NCI-H2227 (cell line): Measurements from ENCODE around the gene MEGF10.

Experiments used
- DNase-seq: peaks from one replicate; lab custom pipeline; 2025; ENCODE audit not compliant: unreplicated experiment; lab: John Stamatoyannopoulos, UW

MEGF10 gene

GRCh38 chr5:127431977-127432585 is 141.5 kb downstream of the MEGF10 start:
- no peak for DNase-seq

- DNase-seq = no peak
Measured at GRCh38 chr5:127433526-127433925, 142.9 kb downstream of the MEGF10 start.

DNA sequence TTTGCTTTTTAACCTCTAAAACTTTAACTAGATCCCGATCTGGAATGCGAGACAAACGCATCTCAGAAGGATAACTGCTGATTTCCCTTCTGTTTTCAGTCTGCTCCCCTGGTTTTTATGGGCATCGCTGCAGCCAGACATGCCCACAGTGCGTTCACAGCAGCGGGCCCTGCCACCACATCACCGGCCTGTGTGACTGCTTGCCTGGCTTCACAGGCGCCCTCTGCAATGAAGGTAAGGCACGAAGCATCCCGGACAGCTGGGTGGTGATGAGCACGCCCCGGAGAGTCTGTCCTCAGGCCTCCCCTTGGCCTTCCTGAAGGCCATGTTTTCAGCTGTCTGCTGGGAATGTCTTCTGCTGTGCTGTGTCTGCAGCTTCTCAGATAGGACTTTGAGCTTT is 144.0 kb downstream of the MEGF10 start:
- no peak for DNase-seq

DNA sequence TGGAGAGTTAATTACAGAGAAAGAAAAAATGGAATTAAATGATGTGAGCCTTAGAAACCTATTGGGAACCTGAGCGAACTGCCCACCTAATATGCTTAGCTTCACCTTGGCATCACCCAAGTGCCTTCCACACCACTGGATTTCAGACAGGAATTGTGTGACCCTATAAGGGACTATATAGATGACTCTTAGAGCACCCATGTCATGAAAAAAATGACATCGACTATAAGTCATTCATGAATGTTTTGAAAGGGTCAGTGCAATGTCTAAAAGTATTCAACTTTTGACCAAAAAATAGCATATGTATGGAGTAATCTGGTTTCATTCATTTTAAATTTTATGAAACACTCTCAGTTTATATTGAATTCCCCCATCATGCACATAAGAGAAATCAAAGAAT is 145.2 kb downstream of the MEGF10 start:
- DNase-seq = no peak

DNA sequence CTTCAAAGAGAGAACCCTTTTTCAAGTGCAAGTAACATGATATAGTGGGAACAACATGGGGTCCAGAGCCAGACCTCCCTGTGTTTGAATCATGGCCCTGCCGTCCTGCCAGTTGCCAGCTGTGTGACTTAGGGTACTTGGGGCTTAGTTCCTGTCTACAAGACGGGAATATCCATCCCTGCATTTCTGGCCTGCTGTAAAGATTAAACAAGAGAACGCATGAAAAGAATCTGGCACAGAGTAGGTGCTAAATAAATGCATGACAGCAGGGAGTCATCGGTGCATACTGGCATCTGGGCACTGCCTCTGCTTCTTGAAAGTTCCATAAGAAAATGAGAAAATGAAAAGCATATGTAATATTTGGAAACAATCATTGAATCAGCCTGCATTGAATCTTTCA is 149.0 kb downstream of the MEGF10 start:
- no peak for DNase-seq

DNA sequence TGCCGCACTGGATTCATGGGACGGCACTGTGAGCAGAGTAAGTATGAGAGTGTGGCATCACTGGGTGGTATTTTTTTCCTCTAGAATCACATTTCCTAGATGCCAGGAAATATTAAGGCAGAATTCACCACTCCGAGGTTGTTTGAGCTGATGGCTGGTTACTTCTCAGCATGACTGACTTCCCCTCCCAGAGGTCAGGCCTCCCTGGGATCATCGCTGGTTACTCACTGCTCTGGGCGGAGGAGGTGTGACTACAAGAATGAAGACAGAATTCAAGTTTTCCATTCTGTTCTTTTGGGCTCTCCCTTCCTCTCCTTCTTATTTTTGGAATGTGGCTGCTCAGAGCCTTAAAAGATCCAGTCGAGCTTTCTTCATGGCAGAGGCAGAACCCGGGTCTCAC is 150.2 kb downstream of the MEGF10 start:
- peak; percentile 1 for DNase-seq

DNA sequence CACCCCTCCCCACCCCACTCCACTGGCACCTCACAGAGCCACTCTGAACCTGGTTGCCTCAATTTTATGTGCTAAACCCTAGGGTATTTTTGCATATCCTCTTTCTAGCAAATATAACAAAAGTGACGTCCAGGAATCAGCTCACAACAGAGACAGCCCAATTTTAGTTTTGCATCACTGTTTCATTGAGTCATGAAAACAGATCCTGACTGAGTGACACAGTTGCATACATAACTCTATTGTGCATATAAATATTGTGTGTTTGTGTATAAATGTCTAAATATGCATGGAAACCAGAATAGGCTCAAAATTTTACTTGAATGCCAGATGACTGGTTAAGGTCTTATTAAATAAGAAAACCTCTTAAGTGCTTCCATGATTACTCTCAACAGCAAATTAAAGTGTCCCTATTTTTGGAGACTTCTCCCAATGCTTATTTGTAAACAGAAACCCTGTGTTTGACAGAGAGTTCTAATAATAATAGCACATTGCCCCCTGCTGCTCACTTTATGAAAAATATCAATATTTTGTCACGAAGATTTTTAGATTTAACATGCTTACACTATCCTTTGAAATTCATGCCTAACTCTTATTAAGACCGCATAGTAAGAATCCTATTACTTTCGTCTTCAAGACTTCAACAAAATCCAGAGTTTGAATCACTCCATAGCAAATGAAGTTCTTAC is 151.3 kb downstream of the MEGF10 start:
- no peak for DNase-seq

GRCh38 chr5:127444171-127444570 is 153.6 kb downstream of the MEGF10 start:
- DNase-seq = no peak

DNA sequence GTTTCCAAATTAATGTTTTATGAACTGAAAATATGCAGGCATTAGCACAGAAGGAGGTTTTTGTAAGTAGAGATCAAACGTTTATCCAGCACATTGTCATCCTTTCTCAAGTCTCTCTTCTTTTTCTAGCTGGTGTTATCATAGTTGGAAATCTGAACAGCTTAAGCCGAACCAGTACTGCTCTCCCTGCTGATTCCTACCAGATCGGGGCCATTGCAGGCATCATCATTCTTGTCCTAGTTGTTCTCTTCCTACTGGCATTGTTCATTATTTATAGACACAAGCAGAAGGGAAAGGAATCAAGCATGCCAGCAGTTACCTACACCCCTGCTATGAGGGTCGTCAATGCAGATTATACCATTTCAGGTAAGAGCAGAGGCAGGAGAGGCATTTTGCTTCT is 154.7 kb downstream of the MEGF10 start:
- no peak for DNase-seq

DNA sequence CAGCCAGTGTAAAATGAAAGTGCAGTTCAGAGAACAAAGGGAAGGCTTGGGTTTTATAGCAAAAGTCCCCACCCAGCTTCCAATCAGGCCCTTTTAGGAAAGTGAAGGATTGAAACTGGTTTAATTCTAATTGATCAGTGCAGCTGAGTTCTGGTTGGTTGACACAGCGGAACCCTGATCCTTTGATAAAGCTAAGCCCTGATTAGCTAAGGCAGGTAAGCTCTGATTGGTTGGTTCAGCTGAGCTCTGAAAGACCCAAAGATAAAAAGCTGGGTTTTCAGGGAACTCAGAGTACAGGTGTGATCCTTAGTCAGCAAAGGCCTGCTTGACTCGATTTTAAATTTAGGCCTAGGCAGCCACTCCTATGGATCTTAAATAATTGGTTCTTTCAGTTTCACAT is 156.0 kb downstream of the MEGF10 start:
- no peak for DNase-seq

- no peak for DNase-seq
Measured at GRCh38 chr5:127447827-127448226, 157.2 kb downstream of the MEGF10 start.

GRCh38 chr5:127450046-127450445 is 159.4 kb downstream of the MEGF10 start:
- no peak for DNase-seq

DNA sequence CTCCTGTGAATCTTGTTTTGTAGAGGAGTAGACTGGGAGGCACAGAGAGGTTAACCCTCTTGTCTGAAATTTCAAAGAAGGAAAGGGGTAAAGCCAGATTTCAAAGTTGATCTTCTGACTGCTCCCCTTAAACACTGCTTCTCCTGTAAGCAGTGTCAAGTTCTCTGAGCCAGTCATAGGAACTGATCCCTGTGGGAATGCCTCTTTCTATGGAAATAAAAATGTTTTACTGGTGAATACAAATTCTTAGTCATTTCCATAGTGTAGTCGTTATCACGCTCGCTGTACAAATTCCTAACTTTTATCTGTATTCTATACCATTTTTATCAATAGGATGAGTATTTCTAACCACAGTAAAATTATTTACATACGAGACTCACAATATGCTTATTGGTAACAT is 160.5 kb downstream of the MEGF10 start:
- no peak for DNase-seq

DNA sequence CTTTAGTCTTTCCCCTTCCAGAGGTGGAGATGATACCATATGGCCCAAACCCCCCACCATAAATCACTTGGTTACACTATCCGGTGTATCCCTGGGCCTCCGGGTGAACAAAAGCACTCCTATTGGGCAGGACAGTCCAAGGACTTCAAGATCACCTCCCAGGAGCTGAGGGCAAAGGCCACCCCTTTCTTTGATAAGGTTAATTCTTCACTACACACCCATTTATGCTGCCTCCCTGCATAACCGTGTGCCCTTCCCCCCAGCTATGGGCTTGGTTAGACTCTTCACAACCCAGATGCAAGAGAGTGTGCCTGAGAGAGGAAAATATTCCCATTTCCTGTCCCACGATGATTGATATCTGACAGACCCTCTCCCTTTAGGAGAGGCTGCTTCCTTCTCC is 162.0 kb downstream of the MEGF10 start:
- DNase-seq = no peak

DNA sequence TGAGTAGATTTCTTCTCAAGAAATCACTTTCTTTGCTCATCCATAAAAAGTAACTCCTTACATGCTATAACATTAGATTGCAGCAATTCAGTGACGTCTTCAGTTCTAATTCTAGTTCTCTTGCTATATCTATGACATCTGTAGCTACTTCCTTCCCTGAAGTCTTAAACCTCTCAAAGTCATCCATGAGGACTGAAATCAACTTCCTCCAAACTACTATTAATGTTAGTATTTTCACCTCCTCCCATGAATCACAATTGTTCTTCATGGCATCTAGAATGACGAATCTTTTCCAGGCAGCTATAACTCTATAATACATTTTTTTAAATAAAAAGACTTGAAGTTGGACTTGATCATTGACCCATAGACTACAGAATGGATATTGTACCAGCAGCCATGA is 180.6 kb downstream of the MEGF10 start:
- no peak for DNase-seq

- DNase-seq = no peak
Measured at GRCh38 chr5:127472700-127473099, 182.1 kb downstream of the MEGF10 start.

GRCh38 chr5:127486471-127486870 is 195.9 kb downstream of the MEGF10 start:
- DNase-seq = no peak

GRCh38 chr5:127492854-127493738 is 202.5 kb downstream of the MEGF10 start:
- peak; percentile 50 for DNase-seq

DNA sequence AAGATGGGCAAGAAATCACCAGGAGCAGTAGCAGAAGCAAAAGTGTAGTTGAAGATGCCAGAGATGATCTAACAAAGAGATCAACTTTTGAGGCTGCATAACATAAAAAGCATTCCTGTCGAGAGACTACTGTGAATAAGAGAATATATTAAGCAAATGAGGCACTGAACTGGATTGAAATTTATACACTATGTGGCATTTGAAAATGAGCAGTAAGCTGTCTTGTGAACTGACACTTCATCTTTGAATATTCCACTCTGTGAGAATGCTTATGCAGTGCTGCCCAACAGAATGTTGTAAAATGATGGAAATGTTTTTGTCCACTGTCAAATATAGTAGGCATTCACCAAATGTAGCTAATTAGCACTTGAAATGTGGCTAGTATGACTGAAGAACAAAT is 208.0 kb downstream of the MEGF10 start:
- DNase-seq = no peak

- DNase-seq = no peak
Measured at GRCh38 chr5:127505905-127506304, 215.3 kb downstream of the MEGF10 start.

DNA sequence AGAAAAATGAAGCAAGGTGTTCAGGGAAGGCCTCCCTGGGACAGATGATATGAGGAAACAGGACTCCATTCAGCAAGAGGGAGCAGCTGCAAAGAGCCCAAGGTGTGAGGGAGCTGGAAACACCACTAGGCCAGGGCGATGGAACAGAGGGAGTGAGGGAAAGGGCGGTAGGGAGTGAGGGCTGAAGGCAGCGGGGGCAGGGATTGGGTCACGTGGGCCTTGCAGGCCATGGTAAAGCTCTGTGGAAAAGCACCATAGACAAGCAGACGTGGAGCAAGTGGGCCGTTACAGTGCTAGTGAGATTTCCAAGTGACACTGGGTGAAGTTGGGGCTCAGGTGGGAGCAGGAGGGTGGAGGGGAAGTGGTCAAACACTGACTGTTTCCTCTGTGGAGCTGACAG is 216.0 kb downstream of the MEGF10 start:
- DNase-seq = no peak
